NCI-H1436 (cell line): ENCODE measurements around the gene MRI1.
"Not testable (repeated sequence)": the region's sequence is repeated elsewhere in the genome, so short reads cannot be mapped to it uniquely, and the experiment has no call there.

ENCODE experiments used
- DNase-seq: peaks from one replicate; lab custom pipeline; 2025; lab: John Stamatoyannopoulos, UW

The MRI1 gene

DNA sequence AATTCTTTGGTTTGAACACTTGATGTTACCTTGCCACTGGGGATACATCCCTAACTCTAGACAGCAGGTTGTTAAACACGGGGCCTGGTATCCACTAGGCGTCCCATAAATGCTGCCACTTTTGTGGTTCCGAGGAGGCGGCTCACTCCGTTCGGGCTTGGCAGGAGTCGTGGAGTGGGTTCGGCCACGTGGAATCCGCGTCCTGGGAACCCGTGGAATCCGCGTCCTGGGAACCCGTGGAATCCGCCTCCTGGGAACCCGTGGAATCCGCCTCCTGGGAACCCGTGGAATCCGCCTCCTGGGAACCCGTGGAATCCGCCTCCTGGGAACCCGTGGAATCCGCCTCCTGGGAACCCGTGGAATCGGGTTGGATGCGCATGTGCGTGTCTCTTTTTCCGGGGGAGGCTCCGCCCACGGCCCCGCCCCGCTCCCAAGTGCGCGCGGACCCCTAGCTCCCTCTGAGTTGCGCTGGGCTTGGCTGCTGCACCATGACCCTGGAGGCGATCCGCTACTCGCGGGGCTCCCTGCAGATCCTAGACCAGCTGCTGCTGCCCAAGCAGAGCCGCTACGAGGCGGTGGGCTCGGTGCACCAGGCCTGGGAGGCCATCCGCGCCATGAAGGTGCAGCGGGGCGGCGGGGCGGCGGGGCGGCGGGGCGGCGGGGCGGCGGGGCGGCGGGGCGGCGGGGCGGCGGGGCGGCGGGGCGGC lies at the start of gene MRI1:
MRI1 (plus strand) TSS at position 422 of the 707 bp plus-strand sequence; CDS start at position 489, 67 bp downstream.
- peak; percentile 31 for DNase-seq

DNA sequence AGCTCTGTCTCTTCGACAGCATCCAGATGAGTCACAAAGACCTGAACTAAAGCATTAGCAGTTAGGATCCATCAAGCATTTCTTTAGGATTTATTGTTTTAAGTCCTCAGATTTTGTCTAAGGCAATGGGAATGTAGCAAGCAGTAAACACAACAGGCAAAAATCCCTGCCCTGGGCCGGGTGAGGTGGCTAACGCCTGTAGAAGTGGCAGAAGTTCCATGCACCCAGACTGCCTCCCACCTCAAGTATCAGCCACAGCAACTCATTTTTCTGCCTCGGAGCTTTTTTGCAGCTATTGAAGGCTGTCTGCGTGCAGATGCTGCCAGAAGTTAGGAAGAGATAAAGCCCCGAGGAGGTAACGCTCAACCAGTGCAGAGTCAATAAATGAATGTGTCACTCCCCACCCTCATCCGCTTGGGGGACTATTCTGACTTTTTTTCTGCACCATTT lies 47.1 kb upstream of the MRI1 start:
- DNase-seq = no peak

DNA sequence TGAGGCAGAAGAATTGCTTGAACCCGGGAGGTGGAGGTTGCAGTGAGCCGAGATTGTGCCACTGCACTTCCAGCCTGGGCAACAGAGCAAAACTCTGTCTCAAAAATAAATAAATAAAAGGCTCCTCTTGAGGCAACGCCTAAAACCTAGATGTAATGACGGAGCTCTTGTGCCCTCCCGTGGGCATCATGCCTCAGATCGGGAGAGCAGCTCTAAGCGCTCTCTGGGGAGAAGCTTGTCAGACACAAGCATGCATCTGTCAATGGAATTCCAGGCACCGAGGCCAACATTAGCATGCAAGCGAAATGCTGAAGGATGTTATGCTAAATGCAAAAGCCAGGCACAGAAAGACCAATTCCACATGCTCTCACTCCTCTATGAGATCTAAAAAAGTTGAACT lies 45.6 kb upstream of the MRI1 start:
- DNase-seq = peak; percentile 94

DNA sequence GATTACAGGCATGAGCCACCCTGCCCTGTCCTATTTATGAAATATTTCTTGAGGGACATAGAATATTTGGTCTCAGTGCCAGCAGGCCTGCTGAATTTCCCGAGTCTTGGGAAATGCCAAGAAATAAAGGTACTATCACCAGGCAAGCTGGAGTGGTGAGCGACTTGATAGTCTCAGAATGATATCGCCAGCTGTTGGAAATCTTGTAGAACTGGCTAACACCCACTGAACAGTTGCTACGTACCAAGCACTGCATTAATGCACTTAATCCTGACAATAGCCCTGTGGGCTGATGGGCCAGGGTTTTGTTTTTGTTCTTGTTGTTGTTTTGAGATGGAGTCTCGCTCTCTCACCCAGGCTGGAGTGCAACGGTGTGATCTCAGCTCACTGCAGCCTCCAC lies 42.2 kb upstream of the MRI1 start:
- DNase-seq = no peak

DNA sequence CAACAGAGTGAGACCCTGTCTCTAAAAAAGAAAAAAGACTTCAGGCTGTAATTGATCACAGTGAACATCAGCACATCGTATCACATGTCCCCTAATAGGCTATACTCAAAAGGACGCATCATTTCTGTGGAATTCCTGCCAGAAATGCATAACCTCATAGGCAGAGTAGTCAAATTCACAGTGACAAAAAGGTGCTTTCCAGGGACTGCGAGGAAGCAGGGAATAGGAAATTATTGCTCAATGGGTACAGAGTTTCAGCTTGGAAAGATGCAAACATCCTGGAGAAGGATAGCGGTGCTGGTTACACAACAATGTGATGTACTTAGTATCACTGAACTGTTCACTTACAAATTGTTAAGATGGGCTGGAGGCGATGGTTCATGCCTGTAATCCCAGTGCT lies 41.1 kb upstream of the MRI1 start:
- no peak for DNase-seq

DNA sequence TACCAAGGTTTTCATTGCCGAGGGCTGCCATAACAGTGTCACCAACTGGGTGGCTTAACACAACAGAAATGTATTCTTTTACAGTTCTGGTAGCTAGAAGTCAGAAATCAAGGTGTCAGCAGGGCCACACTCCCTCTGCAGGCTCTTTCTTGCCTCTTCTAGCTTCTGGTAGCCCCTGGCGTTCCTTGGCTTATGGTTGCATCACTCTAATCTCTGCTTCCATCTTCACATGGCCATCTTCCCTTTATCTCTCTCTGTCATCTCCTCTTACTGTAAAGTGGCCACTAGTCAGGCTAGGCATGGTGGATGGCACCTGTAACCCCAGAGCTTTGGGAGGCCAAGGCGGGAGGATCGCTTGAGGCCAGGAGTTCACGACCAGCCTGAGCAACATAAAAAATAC lies 38.0 kb upstream of the MRI1 start:
- no peak for DNase-seq

DNA sequence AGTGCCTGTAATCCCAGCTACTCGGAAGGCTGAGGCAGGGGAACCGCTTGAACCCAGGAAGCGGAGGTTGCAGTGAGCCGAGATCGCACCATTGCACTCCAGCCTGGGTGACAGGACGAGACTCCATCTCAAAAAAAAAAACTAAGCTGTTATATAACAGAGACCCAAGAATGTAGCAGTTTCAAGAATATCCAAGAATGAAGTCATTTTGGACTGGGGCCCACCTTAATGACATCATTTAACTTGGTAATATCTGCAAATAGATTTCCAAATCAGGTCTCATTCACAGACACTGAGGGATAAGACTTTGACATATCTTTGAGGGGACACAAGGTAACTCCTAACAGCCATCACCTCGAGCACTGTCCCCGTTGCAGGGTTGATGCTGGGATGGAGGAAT lies 36.5 kb upstream of the MRI1 start:
- no peak for DNase-seq

DNA sequence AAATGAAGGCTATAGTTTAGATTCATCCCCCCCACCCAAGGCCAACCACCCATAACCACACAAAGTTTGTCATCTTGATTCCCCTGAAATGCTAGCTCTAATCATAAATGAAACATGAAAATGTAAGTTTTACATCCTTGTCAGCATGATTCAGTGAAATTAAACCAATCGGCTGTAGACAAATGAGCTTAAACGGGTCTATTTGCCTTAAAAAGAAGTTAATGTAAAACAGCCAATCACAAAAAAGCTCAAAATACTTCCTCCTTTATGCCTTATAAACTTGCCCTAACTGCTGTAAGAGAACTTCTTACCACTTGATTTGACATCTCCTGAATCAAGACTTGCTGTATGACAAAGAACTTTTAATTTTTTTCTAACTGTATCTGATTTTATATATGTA lies 34.5 kb upstream of the MRI1 start:
- no peak for DNase-seq

DNA sequence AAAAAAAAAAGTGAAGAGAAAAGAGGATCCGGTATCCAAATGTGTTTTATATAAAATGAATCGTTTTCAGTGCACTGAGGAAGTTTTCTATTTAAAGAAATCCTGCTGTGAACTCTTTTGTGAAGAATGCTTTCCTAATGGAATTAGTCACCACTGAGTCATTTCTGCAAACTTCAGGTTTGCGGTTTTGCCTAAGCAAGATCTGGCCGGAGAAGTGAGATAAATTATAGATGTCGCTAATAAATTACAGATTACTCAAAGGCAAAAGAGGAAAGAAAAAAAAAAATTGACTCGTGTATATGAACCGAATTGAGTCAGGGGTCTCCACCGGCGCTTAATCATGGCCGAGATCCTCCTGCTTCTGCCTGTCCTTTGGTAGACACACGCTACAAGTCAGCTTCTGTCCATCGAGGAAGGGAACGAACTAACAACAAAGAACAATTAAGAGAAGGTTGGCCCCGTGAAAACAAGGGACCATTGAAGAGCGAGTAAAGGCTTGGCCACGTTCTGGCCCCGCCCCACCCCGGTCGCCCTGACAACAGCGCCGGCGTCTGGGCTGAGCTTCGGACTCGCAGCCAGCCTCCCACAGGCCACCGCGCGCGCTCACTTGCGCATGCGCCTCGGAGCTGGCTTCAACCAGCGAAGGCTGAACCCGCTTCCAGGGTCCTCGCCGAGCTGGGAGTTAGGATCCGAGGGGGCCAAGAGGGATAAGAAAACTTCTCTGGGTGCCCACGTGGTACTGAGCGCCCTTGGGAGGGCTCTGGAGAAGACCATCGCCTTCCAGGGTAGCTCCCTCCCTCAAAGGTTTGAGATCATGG lies 33.0 kb upstream of the MRI1 start:
- DNase-seq = peak; percentile 92

DNA sequence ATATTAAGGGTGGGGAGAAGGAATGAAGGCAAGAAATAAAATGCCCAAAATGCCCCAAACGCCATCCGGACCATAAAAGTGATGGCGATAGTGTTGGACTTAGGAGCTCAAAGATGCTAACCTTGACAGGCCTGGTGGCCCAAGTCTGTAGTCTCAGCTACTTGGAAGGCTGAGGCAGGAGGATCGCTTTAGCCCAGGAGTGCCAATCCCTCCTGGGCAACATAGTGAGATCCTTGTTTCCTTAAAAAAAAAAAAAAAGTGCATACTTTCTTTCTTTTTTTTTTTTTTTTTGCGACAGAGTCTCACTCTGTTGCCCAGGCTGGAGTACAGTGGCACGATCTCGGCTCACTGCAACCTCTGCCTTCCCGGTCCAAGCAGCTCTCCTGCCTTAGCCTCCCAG lies 32.0 kb upstream of the MRI1 start:
- no peak for DNase-seq

DNA sequence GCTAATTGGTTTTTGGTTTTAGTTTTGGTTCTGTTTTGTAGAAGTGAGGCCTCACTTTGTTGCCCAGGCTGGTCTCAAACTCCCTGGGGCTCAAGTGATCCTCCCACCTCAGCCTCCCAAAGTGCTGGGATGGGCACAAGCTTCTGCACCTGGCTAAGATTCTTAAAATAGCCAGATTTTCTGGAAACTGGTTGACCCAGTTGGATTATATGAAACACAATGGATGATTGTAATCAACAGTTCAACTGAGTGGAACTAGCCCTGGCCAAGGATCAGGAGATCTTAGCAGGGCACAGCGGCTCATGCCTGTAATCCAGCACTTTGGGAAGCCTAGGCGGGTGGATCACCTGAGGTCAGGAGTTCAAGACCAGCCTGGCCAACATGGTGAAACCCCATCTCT lies 29.6 kb upstream of the MRI1 start:
- DNase-seq = no peak

DNA sequence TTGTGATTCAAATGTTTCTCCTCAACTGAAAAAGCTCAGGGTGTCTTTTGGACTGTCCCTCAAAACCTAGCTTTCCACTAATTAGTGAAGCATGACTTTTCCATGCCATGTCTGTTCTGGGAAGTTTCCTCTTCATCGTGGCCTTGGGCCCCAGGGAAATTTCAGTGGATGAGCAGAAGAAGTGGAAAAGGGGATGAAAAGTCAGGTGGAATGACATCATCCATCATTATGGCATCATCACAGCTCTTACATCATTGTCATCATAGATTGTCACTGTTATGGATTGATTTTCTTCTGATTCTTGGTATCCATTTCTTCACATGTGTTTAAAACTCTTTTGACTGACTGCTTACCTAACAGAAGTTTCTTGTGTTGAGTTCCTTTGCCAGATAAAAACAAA lies 26.2 kb upstream of the MRI1 start:
- DNase-seq = no peak

DNA sequence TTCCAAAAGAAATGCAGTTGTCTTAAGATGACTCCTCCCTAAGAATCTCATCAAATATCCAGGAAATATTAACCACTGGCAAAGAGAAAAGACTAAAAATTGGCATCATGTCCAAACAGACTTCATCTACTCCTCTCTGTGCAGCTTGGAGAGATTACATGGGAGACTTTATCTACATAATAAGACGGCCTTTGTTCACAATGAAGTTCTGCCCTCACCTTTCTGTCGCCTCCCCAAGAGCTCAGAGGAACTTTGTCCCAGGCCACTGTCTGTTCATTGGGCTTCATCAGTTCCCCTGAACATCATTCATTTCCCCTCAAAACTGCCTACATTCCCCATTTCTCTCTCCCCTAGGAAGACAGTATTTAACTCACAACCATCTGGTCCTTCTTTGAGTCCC lies 22.4 kb upstream of the MRI1 start:
- DNase-seq = no peak

DNA sequence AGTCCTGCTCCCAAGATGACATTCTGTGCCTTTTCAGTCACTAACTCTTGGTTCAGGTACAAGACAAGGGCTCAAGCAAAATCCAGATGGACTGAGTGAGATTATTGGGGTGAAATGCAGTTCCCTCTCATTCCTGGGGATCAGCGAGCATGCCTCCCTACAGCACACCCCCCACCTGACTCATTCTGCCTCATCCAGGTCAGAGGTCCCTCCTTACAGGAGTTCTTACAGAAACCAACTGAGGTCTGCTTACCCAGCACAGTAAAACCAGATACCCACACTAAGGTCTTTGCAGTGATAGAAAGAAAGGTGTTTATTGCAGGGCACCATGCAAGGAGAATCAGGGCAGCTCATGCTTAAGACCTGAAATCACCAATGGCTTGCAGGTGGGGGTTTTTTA lies 21.6 kb upstream of the MRI1 start:
- no peak for DNase-seq

DNA sequence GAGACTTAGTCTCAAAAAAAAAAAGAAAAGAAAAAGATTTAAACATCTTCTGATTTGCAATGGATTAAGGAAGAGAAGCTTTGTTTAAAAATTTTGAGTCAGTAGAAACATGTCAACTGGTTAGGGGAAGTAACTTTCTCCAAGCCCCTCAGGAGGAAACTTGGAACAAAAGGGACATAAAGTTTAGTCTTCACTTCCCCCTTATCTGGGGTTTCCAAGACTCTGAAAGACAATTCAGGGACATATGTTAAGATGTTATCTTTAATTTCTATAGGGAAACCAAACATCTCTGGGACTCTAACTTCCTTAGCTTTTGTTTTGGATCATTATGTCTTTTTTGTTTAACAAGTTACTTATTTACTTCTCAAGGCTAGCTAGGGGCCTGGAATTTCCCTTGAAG lies 20.1 kb upstream of the MRI1 start:
- no peak for DNase-seq

DNA sequence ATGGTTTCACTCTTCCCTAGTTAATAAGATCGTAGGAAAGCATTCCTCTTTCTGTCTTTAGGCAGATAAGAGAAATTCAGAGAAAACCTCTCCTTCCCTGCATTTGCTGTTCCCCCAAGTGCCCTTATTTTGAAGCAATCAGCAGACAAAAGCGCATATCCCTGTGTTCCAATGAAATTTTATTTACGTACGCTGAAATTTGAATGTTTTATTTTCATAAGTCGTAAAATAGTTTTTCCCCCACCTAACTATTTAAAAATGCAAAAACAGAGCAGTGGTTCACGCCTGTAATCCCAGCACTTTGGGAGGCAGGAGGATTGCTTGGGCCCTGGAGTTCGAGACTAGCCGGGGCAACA lies 17.2 kb upstream of the MRI1 start:
- no peak for DNase-seq

DNA sequence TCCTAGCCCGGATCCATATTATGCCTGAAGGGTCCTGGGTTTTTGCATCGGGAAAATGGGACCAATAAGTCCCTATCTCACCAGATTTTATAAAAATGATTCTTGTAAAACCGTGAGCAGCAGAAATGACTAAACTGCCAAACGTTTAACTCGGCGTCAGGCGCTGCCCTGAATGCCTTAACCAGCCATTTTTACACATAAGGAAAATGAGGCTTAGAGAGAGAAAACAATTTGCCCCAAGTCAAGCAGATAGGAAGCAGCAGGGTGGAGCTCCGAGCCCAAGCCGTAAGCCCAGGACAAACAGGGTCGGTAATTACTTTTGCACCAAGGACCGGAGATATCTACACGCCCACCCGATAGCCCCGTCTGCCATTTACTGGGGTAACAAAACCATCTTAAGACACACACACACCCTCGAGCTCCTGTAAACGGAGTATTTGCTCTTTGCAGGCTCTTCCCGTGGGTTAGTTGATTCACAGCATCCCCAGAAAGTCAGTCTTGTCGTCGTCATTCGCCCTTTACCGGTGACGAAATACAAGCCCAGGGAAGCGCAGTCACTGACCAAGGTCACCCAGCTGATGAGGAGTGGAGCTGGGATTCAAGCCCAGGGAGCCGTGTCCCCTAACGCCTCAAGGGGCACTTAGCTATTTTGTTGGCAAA lies 16.0 kb upstream of the MRI1 start:
- no peak for DNase-seq

DNA sequence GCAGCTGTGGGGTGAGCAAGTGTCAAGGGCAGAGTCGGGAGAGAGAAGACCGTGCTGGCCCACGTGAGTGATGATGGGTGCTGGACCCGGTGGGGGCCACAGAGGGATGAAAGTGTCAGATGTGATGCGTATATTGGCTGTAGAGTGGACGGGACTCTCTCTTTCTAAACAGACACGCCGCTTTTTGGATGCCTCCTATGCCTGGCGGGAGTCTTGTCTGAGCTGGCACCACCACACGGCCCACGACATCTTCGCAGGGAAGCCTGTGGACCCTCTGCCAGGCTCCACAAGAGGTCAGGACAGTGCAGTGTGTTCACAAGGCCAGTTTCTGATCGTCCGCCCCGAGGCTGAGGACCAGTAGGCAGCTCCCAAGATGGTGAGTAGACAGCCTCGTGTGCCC lies 12.9 kb upstream of the MRI1 start:
- no peak for DNase-seq

DNA sequence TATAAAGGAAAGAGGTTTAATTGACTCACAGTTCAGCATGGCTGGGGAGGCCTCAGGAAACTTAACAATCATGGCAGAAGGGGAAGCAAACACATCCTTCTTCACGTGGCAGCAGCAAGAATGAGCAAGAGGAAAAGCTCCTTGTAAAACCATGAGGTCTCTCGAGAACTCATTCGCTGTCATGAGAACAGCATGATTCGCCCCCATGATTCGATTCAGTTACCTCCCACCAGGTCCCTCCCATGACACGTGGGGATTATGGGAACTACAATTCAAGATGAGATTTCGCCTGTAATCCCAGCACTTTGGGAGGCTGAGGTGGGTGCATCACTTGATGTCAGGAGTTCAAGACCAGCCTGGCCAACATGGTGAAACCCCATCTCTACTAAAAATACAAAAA lies 10.7 kb upstream of the MRI1 start:
- not testable (repeated sequence) for DNase-seq

DNA sequence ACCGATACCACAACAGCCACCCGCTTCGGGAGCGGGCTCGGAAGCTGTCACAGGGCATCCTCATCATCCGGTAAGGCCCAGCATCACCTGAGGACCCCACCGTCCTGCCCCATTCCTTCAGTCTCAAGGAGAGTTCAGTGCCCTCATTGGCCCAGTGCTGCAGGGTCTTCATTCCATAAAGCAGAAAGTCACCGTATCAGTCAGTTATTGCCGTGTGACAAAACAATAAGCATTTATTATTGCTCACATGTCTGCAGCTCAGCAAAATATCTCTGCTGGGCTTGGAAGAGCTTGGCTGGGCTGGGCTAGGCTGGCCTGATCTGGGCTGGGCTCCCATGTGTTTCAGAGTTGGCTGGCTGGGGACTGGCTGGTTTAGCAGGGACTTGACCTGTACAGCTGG lies 8.1 kb upstream of the MRI1 start:
- no peak for DNase-seq

DNA sequence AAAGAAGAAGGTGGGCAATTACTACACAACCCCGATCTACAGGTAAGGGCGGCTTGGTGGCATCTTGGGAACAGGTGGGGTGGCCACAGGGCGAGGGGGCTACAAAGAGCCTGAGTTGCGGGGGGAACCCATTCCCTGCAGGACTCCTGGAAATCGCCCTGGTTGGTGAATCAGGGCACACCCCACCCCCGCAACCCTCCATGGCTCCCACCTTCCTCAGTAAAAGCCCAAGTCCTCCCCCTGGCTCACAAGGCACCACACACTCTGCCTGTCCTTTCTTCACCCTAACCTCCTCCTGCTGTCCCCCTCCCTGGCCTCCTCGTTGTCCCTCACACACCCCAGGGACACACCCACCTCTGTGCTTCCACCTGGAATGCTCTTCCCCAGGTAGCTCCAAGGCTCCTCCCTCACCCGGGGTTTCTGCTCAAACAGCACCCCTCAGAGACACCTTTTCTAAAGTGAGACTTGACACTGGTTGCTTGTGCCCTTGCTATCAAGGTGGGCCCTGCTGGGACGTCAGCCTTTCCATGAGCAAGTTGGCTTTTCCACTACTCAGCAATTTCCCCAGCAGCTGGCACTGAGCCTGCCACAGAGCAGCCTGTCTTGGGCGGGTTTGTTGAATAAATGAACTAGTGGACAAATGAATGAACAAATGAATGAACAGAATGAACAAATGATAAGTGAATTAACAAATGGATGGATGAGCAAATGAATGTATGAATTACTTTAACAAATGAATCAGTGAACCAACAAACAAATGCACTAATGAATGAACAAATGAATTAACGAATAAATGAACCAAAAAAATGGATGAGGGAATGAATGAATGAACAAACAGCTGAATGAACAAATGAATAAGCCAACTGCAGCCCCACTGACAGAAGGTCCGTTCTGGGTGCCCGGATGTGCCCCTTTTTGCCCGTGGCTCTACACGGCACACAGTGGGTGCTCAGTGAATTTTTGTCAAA lies 6.2 kb upstream of the MRI1 start:
- DNase-seq = no peak

DNA sequence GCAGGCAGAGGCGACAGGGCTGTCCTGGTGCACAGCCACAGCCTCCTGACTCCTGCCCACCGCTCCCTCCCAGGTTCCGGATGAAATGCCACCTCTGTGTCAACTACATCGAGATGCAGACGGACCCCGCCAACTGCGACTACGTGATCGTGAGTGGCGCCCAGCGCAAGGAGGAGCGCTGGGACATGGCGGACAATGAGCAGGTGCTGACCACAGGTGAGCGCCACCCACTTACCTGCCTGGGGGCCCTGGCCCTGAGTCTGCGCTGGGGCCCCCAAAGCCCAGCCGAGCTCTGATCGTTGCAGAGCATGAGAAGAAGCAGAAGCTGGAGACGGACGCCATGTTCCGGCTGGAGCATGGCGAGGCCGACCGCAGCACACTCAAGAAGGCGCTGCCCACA lies 5.5 kb upstream of the MRI1 start:
- no peak for DNase-seq
